HL-60 (cell line): ENCODE measurements around the gene MTPN.

Source experiments
- DNase-seq, 2 experiments: peaks; one replicate each; pipeline ENCODE4 v3.0.0-alpha.2; 2010 to 2020; ENCODE audit warnings: low read depth in 1 of 2, low spot score in 1 of 2
- H3K27ac ChIP-seq: fragments of 250-450 bp; sonication (Bioruptor Pico); replicated peaks from 2 replicates; pipeline ENCODE4 v1.5.1; 2020; ENCODE audit warnings: mild to moderate bottlenecking, moderate library complexity
- H3K27me3 ChIP-seq: fragments of 250-450 bp; sonication (Bioruptor Pico); 2 replicates; pipeline ENCODE4 v1.5.1; 2021; ENCODE audit warnings: mild to moderate bottlenecking, moderate library complexity; ENCODE audit not compliant: insufficient read depth, poor library complexity, severe bottlenecking
- H3K4me3 ChIP-seq: replicated peaks from 2 replicates; pipeline ENCODE4 v1.5.1; 2011; ENCODE audit warnings: mild to moderate bottlenecking, control low read depth, low read length; ENCODE audit not compliant: insufficient read depth
- GABPA ChIP-seq: IDR thresholded peaks from 2 replicates; pipeline ENCODE4 v1.6.1; 2012; ENCODE audit warnings: low read depth
- POLR2AphosphoS5 ChIP-seq: IDR thresholded peaks from 2 replicates; pipeline ENCODE4 v1.6.1; 2012; ENCODE audit warnings: low read depth
- SPI1 ChIP-seq: IDR thresholded peaks from 2 replicates; pipeline ENCODE4 v1.6.1; 2012; ENCODE audit warnings: low read depth, mild to moderate bottlenecking, borderline replicate concordance
- TF ChIP-seq, protein P1 (sequence below): IDR thresholded peaks from one replicate; pipeline ENCODE4 v1.5.1; 2011; ENCODE audit warnings: low read length, control low read depth, inconsistent platforms; ENCODE audit not compliant: insufficient read depth
- TF ChIP-seq, protein P2 (sequence below): IDR thresholded peaks from 2 replicates; pipeline ENCODE4 v1.6.1; 2012; ENCODE audit warnings: low read depth; ENCODE audit not compliant: insufficient replicate concordance

MTPN gene

DNA sequence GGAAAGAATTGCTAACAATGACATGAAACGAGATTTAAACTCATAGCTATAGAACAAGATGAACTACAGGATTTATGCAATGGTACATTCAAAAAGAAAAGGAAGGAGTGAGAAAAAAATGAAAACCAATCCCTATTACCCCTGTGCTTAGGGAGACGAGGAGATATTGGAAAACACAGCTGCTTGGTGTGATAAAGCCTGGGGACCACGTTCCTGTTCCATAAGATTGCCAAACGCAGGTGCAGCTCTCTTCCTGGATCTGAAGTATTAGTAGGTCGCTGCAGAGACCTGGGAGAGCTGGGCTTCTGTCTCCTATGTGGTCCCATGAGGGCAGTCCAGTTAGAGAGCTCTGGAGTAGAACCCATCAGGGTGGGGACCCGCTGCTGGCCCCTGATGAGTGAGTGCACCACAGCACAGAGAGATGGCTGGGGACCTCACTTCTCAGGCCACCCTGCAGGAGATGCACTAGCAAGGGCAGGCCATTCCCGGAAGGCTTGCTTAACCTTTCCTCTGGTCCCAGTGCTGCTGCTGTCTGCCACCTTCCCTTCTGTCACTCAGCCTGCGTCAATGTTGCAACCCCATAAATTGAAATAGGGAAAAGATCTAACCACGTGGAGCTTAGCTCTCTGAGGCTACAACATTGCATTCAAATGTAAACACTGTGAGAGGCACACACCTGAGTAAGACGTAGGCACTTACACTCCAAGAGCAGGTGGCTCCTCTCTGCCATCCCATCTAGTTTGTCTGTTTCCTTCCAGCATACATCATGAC lies 57.9 kb downstream of the MTPN start:
- DNase-seq, result peak in 1 of 2 experiments; percentile 13
- H3K4me3 ChIP-seq, result no peak overlapping the region
- TF ChIP-seq, protein P1, sequence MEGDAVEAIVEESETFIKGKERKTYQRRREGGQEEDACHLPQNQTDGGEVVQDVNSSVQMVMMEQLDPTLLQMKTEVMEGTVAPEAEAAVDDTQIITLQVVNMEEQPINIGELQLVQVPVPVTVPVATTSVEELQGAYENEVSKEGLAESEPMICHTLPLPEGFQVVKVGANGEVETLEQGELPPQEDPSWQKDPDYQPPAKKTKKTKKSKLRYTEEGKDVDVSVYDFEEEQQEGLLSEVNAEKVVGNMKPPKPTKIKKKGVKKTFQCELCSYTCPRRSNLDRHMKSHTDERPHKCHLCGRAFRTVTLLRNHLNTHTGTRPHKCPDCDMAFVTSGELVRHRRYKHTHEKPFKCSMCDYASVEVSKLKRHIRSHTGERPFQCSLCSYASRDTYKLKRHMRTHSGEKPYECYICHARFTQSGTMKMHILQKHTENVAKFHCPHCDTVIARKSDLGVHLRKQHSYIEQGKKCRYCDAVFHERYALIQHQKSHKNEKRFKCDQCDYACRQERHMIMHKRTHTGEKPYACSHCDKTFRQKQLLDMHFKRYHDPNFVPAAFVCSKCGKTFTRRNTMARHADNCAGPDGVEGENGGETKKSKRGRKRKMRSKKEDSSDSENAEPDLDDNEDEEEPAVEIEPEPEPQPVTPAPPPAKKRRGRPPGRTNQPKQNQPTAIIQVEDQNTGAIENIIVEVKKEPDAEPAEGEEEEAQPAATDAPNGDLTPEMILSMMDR, result no peak
- TF ChIP-seq GABPA (no peak), SPI1 (no peak), POLR2AphosphoS5 (no peak)
- TF ChIP-seq, protein P2, sequence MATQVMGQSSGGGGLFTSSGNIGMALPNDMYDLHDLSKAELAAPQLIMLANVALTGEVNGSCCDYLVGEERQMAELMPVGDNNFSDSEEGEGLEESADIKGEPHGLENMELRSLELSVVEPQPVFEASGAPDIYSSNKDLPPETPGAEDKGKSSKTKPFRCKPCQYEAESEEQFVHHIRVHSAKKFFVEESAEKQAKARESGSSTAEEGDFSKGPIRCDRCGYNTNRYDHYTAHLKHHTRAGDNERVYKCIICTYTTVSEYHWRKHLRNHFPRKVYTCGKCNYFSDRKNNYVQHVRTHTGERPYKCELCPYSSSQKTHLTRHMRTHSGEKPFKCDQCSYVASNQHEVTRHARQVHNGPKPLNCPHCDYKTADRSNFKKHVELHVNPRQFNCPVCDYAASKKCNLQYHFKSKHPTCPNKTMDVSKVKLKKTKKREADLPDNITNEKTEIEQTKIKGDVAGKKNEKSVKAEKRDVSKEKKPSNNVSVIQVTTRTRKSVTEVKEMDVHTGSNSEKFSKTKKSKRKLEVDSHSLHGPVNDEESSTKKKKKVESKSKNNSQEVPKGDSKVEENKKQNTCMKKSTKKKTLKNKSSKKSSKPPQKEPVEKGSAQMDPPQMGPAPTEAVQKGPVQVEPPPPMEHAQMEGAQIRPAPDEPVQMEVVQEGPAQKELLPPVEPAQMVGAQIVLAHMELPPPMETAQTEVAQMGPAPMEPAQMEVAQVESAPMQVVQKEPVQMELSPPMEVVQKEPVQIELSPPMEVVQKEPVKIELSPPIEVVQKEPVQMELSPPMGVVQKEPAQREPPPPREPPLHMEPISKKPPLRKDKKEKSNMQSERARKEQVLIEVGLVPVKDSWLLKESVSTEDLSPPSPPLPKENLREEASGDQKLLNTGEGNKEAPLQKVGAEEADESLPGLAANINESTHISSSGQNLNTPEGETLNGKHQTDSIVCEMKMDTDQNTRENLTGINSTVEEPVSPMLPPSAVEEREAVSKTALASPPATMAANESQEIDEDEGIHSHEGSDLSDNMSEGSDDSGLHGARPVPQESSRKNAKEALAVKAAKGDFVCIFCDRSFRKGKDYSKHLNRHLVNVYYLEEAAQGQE, result no peak
- H3K27me3 ChIP-seq, result no peaks in the 10 kb centered on the region
- no peak overlapping the region for H3K27ac ChIP-seq

DNA sequence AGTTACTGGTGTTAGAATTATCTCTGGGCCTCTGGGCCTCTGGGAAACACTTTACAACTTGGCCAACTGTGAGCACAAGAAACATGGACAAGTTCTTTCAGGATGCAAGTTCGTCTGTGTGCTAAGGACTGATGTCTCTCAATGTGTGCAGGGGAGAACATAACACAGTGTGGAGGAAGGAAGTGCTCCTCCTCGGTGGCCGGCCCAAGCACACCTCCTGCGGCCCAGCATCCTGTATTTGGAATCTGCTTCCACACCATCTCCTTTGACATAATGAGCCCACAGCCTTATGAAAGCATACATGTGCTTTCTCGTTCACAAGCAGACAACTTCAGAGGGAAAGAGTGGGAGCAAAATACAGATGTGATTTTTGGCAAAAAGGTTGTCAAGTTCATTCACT lies 59.0 kb downstream of the MTPN start:
- no peak for DNase-seq
- no peak overlapping the region for H3K4me3 ChIP-seq
- no peaks in the 10 kb centered on the region for H3K27me3 ChIP-seq
- H3K27ac ChIP-seq, result no peak overlapping the region
- TF ChIP-seq, protein P2, result no peak
- TF ChIP-seq GABPA, result no peak
- TF ChIP-seq SPI1, result no peak
- TF ChIP-seq POLR2AphosphoS5, result no peak

DNA sequence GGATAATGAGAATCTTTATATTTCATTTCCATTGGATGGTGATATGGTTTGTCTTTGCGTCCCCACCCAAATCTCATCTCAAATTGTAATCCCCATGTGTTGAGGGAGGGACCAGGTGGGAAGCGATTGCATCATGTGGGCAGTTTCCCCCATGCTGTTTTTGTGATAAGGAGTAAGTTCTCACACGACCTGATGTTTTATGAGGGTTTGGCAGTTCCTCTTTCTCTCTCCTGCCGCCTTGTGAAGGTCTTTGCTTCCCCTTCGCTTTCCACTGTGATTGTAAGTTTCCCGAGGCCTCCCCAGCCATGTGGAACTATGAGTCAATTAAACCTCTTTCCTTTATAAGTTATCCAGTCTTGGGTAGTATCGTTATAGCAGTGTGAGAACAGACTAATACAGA lies 59.4 kb downstream of the MTPN start:
- H3K4me3 ChIP-seq, result no peak overlapping the region
- DNase-seq, result peak; percentile 26 to 69
- TF ChIP-seq GABPA, result no peak
- TF ChIP-seq SPI1, result peak; percentile 98
- TF ChIP-seq POLR2AphosphoS5, result peak; percentile 71
- TF ChIP-seq, protein P1, result no peak
- TF ChIP-seq, protein P2, result no peak
- H3K27ac ChIP-seq, result no peak overlapping the region
- no peaks in the 10 kb centered on the region for H3K27me3 ChIP-seq
